ENCODE data around the gene FAM107B.

DNA sequence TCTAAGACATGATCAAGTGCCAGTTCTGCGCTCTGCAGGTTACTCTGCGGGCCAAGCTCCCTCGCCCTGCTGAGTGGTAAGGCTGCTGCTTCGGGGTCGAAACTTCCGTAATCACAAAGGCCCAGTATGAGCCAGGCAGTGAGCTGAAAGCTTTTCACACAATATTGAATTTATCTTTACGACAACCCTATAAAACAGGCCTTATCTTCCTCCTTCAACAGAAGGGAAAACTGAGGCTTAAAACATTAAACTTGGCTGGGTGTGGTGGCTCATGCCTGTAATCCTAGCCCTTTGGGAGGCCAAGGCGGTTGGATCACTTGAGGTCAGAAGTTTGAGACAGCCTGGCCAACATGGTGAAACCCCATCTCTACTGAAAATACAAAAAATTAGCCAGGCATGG is 83.3 kb downstream of the FAM107B start:
- no peak for TF ChIP-seq POLR2A (IDR thresholded peaks at IDR 0.05)
- TF ChIP-seq, protein P1, sequence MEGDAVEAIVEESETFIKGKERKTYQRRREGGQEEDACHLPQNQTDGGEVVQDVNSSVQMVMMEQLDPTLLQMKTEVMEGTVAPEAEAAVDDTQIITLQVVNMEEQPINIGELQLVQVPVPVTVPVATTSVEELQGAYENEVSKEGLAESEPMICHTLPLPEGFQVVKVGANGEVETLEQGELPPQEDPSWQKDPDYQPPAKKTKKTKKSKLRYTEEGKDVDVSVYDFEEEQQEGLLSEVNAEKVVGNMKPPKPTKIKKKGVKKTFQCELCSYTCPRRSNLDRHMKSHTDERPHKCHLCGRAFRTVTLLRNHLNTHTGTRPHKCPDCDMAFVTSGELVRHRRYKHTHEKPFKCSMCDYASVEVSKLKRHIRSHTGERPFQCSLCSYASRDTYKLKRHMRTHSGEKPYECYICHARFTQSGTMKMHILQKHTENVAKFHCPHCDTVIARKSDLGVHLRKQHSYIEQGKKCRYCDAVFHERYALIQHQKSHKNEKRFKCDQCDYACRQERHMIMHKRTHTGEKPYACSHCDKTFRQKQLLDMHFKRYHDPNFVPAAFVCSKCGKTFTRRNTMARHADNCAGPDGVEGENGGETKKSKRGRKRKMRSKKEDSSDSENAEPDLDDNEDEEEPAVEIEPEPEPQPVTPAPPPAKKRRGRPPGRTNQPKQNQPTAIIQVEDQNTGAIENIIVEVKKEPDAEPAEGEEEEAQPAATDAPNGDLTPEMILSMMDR (IDR thresholded peaks at IDR 0.05), result no peak

All from right lobe of liver (tissue), 4 donors.